K562 (cell line): ENCODE results near the gene LRFN4. TPM values are rescaled to one million over a fixed set of nuclear protein-coding genes. Genes with fewer than 3 reads are reported as not detected.

ENCODE experiments used
- ATF1 ChIP-seq, 2 experiments: fragments of 450-650 bp in 1 of 2; IDR thresholded peaks; 2 replicates each; pipeline ENCODE4 v1.6.1; 2016; ENCODE audit warnings: missing compliant biosample characterization in 1 of 2, missing genetic modification characterization in 1 of 2
- CBX1 ChIP-seq: sonication (generic); IDR thresholded peaks from 2 replicates; pipeline ENCODE4 v1.6.1; 2016; ENCODE audit warnings: antibody characterized with exemption, low read depth, mild to moderate bottlenecking
- CHD1 ChIP-seq: fragments of 200-600 bp; sonication (generic); IDR thresholded peaks from one replicate; pipeline ENCODE4 v1.6.1; 2012; ENCODE audit warnings: mild to moderate bottlenecking, moderate library complexity, low read length, inconsistent platforms
- EGR1 ChIP-seq: fragments of 450-650 bp; conservative IDR thresholded peaks from 2 replicates; pipeline ENCODE4 v1.6.1; 2017; ENCODE audit warnings: mild to moderate bottlenecking
- EP400 ChIP-seq: fragments of 450-650 bp; IDR thresholded peaks from 2 replicates; pipeline ENCODE4 v1.6.1; 2017; ENCODE audit warnings: antibody characterized with exemption, mild to moderate bottlenecking, moderate library complexity
- HDAC1 ChIP-seq, 2 experiments: fragments of 450-650 bp; IDR thresholded peaks; 2 replicates each; pipeline ENCODE4 v1.6.1; 2016 to 2017; ENCODE audit warnings: inconsistent platforms in 1 of 2, mild to moderate bottlenecking in 1 of 2, moderate library complexity in 1 of 2
- HDAC2 ChIP-seq: fragments of 450-650 bp; IDR thresholded peaks from 2 replicates; pipeline ENCODE4 v1.6.1; 2016; ENCODE audit warnings: mild to moderate bottlenecking
- HDAC8 ChIP-seq: fragments of 450-650 bp; IDR thresholded peaks from 2 replicates; pipeline ENCODE4 v1.6.1; 2016; ENCODE audit warnings: mild to moderate bottlenecking, missing genetic modification characterization, moderate library complexity, missing compliant biosample characterization
- HNRNPL ChIP-seq: fragments of 200-400 bp; formaldehyde crosslinking; IDR thresholded peaks from 2 replicates; pipeline ENCODE4 v1.6.1; 2017; ENCODE audit warnings: low read depth, mild to moderate bottlenecking, low read length
- MCM3 ChIP-seq: fragments of 450-650 bp; IDR thresholded peaks from 2 replicates; pipeline ENCODE4 v1.6.1; 2016
- RNF2 ChIP-seq: sonication (generic); IDR thresholded peaks from 2 replicates; pipeline ENCODE4 v1.6.1; 2016
- ZNF174 ChIP-seq: fragments of 250-450 bp; sonication (Bioruptor Pico); IDR thresholded peaks from 2 replicates; pipeline ENCODE4 v1.4.0; 2020; ENCODE audit warnings: mild to moderate bottlenecking
- ZNF75A ChIP-seq: fragments of 450-650 bp; formaldehyde crosslinking; IDR thresholded peaks from 2 replicates; pipeline ENCODE4 v1.4.0; 2020; ENCODE audit warnings: mild to moderate bottlenecking
- ZNF766 ChIP-seq: fragments of 200-800 bp; sonication (Bioruptor generic); conservative IDR thresholded peaks from 2 replicates; pipeline ENCODE4 v1.6.1; 2016; ENCODE audit warnings: missing genetic modification characterization, missing compliant biosample characterization
- polyA plus RNA-seq, 8 experiments: library from polyadenylated mRNA; depleted of rRNA in 4 of 8; stranded (reverse) in 5 of 8; unstranded in 3 of 8; fragments of >200 nt; fragmentation: Nextera tagmentation in 2 of 8; fragmentation: Illumina TruSeq in 1 of 8; extraction: Ambion mirVana in 2 of 8; extraction: Trizol in 1 of 8; gene quantifications; 2 replicates each; pipeline versions ENCODE4 v1.2.1 to v1.2.3, GENCODE V29; 2011 to 2014; ENCODE audit warnings: inconsistent platforms in 1 of 8, missing spikeins in 1 of 8
- total RNA-seq, 7 experiments: library from RNA; depleted of rRNA in 6 of 7; stranded (reverse); fragments of >200 nt in 6 of 7; fragmentation: Illumina TruSeq in 2 of 7; extraction: Trizol in 2 of 7; gene quantifications; 2 replicates each; pipeline versions ENCODE4 v1.2.1 to v1.2.3, GENCODE V29; 2011 to 2021; ENCODE audit warnings: low replicate concordance in 1 of 7
- TF ChIP-seq, protein P1 (sequence below), 2 experiments: fragments of 200-800 bp in 1 of 2; sonication (Bioruptor generic) in 1 of 2; sonication (generic) in 1 of 2; formaldehyde crosslinking in 1 of 2; IDR thresholded peaks in 1 of 2; conservative IDR thresholded peaks in 1 of 2; 2 replicates each; pipeline versions ENCODE4 v1.5.0 to v1.6.1; 2016 to 2020; ENCODE audit warnings: missing compliant biosample characterization in 1 of 2, missing genetic modification characterization in 1 of 2, missing genetic modification reagents in 1 of 2
- TF ChIP-seq, protein P2 (sequence below), 3 experiments: fragments of 200-800 bp in 1 of 3; sonication (Bioruptor generic) in 1 of 3; sonication (generic) in 1 of 3; formaldehyde crosslinking in 1 of 3; IDR thresholded peaks; 2 replicates each; pipeline versions ENCODE4 v1.6.1 to v1.8.0; 2016 to 2022; ENCODE audit warnings: mild to moderate bottlenecking in 2 of 3, missing compliant biosample characterization in 2 of 3, missing genetic modification characterization in 2 of 3, missing genetic modification reagents in 1 of 3
- TF ChIP-seq, protein P3 (sequence below), 2 experiments: fragments of 450-650 bp; formaldehyde crosslinking in 1 of 2; IDR thresholded peaks; 2 replicates each; pipeline versions ENCODE4 v1.4.0 to v1.6.1; 2014 to 2020; ENCODE audit warnings: mild to moderate bottlenecking in 2 of 2, borderline replicate concordance in 1 of 2, low read depth in 1 of 2

LRFN4 gene
- total and polyA plus RNA-seq, 9 of the 15 experiments (the other 6 are each of a cell fraction or from before 2014, with no cell fraction given): 0.10 to 60.1 (median 6.7) TPM

DNA sequence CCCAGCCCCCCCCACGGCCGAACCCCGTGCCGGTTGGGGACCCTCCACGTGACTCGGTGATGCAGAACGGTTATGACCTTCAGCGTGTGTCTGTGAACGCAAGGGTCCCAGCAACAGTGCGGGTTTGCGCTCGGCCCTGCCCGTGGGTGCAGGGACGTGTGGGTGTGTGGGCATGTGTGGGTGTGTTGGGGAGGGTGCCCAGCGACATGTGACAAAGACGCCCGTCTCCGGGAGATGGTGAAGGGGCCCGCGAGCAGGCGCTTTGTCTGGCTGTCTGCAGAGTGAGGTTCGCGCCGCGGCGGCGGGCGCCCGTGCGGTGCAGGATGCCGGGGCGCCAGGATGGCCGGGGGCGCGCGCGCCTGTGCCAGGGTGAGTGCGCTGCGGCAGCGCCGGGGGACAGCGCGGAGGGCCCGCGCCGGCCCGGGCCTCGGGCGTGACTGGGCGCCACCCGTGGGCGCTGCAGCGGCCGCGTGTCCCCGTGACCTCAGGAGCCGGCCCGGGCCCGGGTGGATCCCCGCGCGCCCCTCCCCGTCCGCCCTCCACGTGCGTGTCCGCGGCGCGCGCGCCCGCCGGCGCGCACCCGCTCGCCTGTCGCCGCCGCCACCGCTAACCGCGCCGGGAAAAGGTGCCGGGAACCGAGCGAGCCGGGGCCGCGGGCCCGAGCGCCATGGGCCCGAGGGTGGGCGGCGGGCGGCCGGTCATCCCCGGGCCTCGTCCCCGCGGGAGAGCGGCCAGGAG is at the start of gene LRFN4 (continued):
- TF ChIP-seq CHD1: no peak
- TF ChIP-seq RNF2: no peak
- no peak for TF ChIP-seq MCM3
- TF ChIP-seq HDAC2: no peak
- TF ChIP-seq ZNF174: no peak
- TF ChIP-seq ATF1 (CRISPR knock-in tag; IDR thresholded peaks at IDR 0.05): no peak
- TF ChIP-seq ATF1 (tag; IDR thresholded peaks at IDR 0.05): no peak
- no peak for TF ChIP-seq HDAC8 (tag)
- TF ChIP-seq HNRNPL: peak; percentile 98
- TF ChIP-seq, protein P1, sequence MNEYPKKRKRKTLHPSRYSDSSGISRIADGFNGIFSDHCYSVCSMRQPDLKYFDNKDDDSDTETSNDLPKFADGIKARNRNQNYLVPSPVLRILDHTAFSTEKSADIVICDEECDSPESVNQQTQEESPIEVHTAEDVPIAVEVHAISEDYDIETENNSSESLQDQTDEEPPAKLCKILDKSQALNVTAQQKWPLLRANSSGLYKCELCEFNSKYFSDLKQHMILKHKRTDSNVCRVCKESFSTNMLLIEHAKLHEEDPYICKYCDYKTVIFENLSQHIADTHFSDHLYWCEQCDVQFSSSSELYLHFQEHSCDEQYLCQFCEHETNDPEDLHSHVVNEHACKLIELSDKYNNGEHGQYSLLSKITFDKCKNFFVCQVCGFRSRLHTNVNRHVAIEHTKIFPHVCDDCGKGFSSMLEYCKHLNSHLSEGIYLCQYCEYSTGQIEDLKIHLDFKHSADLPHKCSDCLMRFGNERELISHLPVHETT (CRISPR knock-in tag; conservative IDR thresholded peaks at IDR 0.05 in 1 of 2, IDR thresholded peaks at IDR 0.05 in 1 of 2): no peak; a peak in 2 of 4 replicates
- TF ChIP-seq, protein P2, sequence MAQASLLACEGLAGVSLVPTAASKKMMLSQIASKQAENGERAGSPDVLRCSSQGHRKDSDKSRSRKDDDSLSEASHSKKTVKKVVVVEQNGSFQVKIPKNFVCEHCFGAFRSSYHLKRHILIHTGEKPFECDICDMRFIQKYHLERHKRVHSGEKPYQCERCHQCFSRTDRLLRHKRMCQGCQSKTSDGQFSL (CRISPR knock-in tag; IDR thresholded peaks at IDR 0.05): peak; percentile 99
- TF ChIP-seq, protein P2 (tag; IDR thresholded peaks at IDR 0.05): peak in 1 of 2 experiments; percentile 91; a peak in 2 of 4 replicates
- TF ChIP-seq HDAC1 (IDR thresholded peaks at IDR 0.05): peak in 1 of 2 experiments; percentile 80; a peak in 2 of 4 replicates
- peak; percentile 58; the same call in 1 of the 2 replicates for TF ChIP-seq CBX1
- TF ChIP-seq ZNF766: 0 out of 2 replicates have a peak, but pooled peaks have one; percentile 29
- TF ChIP-seq ZNF75A (CRISPR knock-in tag): no peak
- TF ChIP-seq, protein P3, sequence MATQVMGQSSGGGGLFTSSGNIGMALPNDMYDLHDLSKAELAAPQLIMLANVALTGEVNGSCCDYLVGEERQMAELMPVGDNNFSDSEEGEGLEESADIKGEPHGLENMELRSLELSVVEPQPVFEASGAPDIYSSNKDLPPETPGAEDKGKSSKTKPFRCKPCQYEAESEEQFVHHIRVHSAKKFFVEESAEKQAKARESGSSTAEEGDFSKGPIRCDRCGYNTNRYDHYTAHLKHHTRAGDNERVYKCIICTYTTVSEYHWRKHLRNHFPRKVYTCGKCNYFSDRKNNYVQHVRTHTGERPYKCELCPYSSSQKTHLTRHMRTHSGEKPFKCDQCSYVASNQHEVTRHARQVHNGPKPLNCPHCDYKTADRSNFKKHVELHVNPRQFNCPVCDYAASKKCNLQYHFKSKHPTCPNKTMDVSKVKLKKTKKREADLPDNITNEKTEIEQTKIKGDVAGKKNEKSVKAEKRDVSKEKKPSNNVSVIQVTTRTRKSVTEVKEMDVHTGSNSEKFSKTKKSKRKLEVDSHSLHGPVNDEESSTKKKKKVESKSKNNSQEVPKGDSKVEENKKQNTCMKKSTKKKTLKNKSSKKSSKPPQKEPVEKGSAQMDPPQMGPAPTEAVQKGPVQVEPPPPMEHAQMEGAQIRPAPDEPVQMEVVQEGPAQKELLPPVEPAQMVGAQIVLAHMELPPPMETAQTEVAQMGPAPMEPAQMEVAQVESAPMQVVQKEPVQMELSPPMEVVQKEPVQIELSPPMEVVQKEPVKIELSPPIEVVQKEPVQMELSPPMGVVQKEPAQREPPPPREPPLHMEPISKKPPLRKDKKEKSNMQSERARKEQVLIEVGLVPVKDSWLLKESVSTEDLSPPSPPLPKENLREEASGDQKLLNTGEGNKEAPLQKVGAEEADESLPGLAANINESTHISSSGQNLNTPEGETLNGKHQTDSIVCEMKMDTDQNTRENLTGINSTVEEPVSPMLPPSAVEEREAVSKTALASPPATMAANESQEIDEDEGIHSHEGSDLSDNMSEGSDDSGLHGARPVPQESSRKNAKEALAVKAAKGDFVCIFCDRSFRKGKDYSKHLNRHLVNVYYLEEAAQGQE (IDR thresholded peaks at IDR 0.05; ENCODE audit: borderline replicate concordance): no peak
- TF ChIP-seq, protein P3 (CRISPR knock-in tag; IDR thresholded peaks at IDR 0.05; ENCODE audit: low read depth): no peak
- TF ChIP-seq EGR1: peak; percentile 92
- peak; percentile 73; the same call in 1 of the 2 replicates for TF ChIP-seq EP400
